Effector memory CD8-positive, alpha-beta T cell (primary cell): ENCODE data around the gene SPATA2.
A peak's percentile ranks its signal among the peaks of the same experiment; 100 is the strongest.
"Not testable (repeated sequence)": the region's sequence is repeated elsewhere in the genome, so short reads cannot be mapped to it uniquely, and the experiment has no call there.

ENCODE experiments used
- ATAC-seq: fragments of 150-1000 bp; cut with Tn5 transposase; replicated peaks from 2 replicates; pipeline ENCODE4 v1.10.0; 2021; ENCODE audit warnings: mild to moderate bottlenecking, moderate library complexity
- DNase-seq, 3 experiments: peaks; one replicate each; pipeline ENCODE4 v3.0.0; 2021
- H3K27ac Mint-ChIP-seq, 2 donors: one replicate each; pipeline ENCODE4 v1.8.0; 2022; ENCODE audit warnings: mild to moderate bottlenecking in 2 of 2, mixed read lengths in 2 of 2, moderate library complexity in 2 of 2
- H3K27me3 Mint-ChIP-seq, 2 donors: one replicate each; pipeline ENCODE4 v1.8.0; 2022; ENCODE audit warnings: mixed read lengths in 2 of 2
- H3K36me3 Mint-ChIP-seq: one replicate; pipeline ENCODE4 v1.8.0; 2022; ENCODE audit warnings: mild to moderate bottlenecking, moderate library complexity, mixed read lengths; ENCODE audit not compliant: insufficient read depth
- H3K4me1 Mint-ChIP-seq, 2 donors: one replicate each; pipeline ENCODE4 v1.8.0; 2022; ENCODE audit warnings: low read depth in 2 of 2, mixed read lengths in 2 of 2
- H3K4me3 Mint-ChIP-seq, 2 donors: one replicate each; pipeline ENCODE4 v1.8.0; 2022; ENCODE audit warnings: mild to moderate bottlenecking in 2 of 2, mixed read lengths in 2 of 2, moderate library complexity in 2 of 2
- H3K9me3 Mint-ChIP-seq, 2 donors: one replicate each; pipeline ENCODE4 v1.8.0; 2022; ENCODE audit warnings: mixed read lengths in 2 of 2

Gene SPATA2

GRCh38 chr20:49862607-49863200, 52.6 kb downstream of the SPATA2 start:
- H3K36me3 Mint-ChIP-seq = peaks cover 46% of the 10 kb centered on the region
- H3K4me1 Mint-ChIP-seq = peaks cover 3 to 5% of the 10 kb centered on the region in 2 donors
- DNase-seq = no peak
- no peak for ATAC-seq
- H3K27me3 Mint-ChIP-seq = no peaks in the 10 kb centered on the region
- H3K9me3 Mint-ChIP-seq = no peaks in the 10 kb centered on the region
- no peak overlapping the region for H3K27ac Mint-ChIP-seq
- no peak overlapping the region for H3K4me3 Mint-ChIP-seq

- not testable (repeated sequence) for ATAC-seq, H3K4me3 Mint-ChIP-seq, H3K9me3 Mint-ChIP-seq, H3K27me3 Mint-ChIP-seq, DNase-seq, H3K4me1 Mint-ChIP-seq
- Mint-ChIP-seq H3K36me3 (peaks cover 58% of the 10 kb centered on the region), H3K27ac (peak overlapping the region in 1 of 2 donors; percentile 79)
Measured at GRCh38 chr20:49861232-49861631, 54.1 kb downstream of the SPATA2 start.

- Mint-ChIP-seq H3K4me3 (no peak overlapping the region), H3K27ac (no peak overlapping the region), H3K4me1 (peaks cover 3 to 5% of the 10 kb centered on the region in 2 donors), H3K36me3 (peaks cover 49% of the 10 kb centered on the region), H3K27me3 (no peaks in the 10 kb centered on the region), H3K9me3 (no peaks in the 10 kb centered on the region)
- DNase-seq = no peak
- ATAC-seq = no peak
Measured at GRCh38 chr20:49859807-49860206, 55.5 kb downstream of the SPATA2 start.

- DNase-seq = no peak
- no peak overlapping the region for H3K4me3 Mint-ChIP-seq
- no peaks in the 10 kb centered on the region for H3K9me3 Mint-ChIP-seq
- H3K4me1 Mint-ChIP-seq = peaks cover 3 to 5% of the 10 kb centered on the region in 2 donors
- H3K27ac Mint-ChIP-seq = no peak overlapping the region
- H3K36me3 Mint-ChIP-seq = peaks cover 45% of the 10 kb centered on the region
- no peaks in the 10 kb centered on the region for H3K27me3 Mint-ChIP-seq
- no peak for ATAC-seq
Measured at GRCh38 chr20:49859011-49859410, 56.3 kb downstream of the SPATA2 start.

GRCh38 chr20:49858076-49858585, 57.2 kb downstream of the SPATA2 start:
- Mint-ChIP-seq H3K4me1 (peaks cover 3 to 5% of the 10 kb centered on the region in 2 donors), H3K4me3 (no peak overlapping the region), H3K27ac (no peak overlapping the region), H3K27me3 (no peaks in the 10 kb centered on the region), H3K36me3 (peaks cover 48% of the 10 kb centered on the region), H3K9me3 (no peaks in the 10 kb centered on the region)
- DNase-seq = no peak
- no peak for ATAC-seq

GRCh38 chr20:49856904-49857303, 58.4 kb downstream of the SPATA2 start:
- no peak overlapping the region for H3K4me3 Mint-ChIP-seq
- H3K36me3 Mint-ChIP-seq = peaks cover 52% of the 10 kb centered on the region
- DNase-seq = no peak
- peaks cover 3 to 5% of the 10 kb centered on the region in 2 donors for H3K4me1 Mint-ChIP-seq
- no peaks in the 10 kb centered on the region for H3K9me3 Mint-ChIP-seq
- peak overlapping the region in 1 of 2 donors; percentile 35 for H3K27ac Mint-ChIP-seq
- H3K27me3 Mint-ChIP-seq = no peaks in the 10 kb centered on the region
- no peak for ATAC-seq

- Mint-ChIP-seq H3K27ac (no peak overlapping the region), H3K36me3 (peaks cover 64% of the 10 kb centered on the region), H3K4me1 (peaks cover 0 to 5% of the 10 kb centered on the region in 2 donors), H3K4me3 (no peak overlapping the region), H3K27me3 (no peaks in the 10 kb centered on the region), H3K9me3 (no peaks in the 10 kb centered on the region)
- ATAC-seq (no peak), DNase-seq (no peak)
Measured at GRCh38 chr20:49854190-49854875, 61.0 kb downstream of the SPATA2 start.

- ATAC-seq = no peak
- H3K36me3 Mint-ChIP-seq = peaks cover 63% of the 10 kb centered on the region
- DNase-seq = no peak
Measured at GRCh38 chr20:49853640-49854039, 61.7 kb downstream of the SPATA2 start.

More at GRCh38 chr20:49853640-49854039, 61.7 kb downstream of the SPATA2 start:
- Mint-ChIP-seq H3K4me1 (peaks cover 2 to 5% of the 10 kb centered on the region in 2 donors), H3K27ac (peak overlapping the region in 1 of 2 donors; percentile 61), H3K27me3 (no peaks in the 10 kb centered on the region), H3K4me3 (no peak overlapping the region), H3K9me3 (no peaks in the 10 kb centered on the region)
